Measurements from ENCODE around the gene ARID5B. TPM values are rescaled to one million over a fixed set of nuclear protein-coding genes. Genes with fewer than 3 reads are reported as not detected.

Gene ARID5B
- polyA plus RNA-seq, 1 of the 3 experiments (the other 2 are of a cell fraction): 10.9 TPM

- POLR2A ChIA-PET: no interaction called here
- Histone ChIP-seq H3K9me3 (no peaks in the 10 kb centered on the region), H4K20me1 (ENCODE audit: insufficient read depth) (no peaks in the 10 kb centered on the region; the same call in 1 of the 2 replicates), H3K4me3 (ENCODE audit: low read depth in 2 of 2, low read length in 1 of 2) (peak overlapping the region; percentile 31 to 41; a peak in 3 of 4 replicates), H3K27ac (ENCODE audit: low read depth in 2 of 2, low read length in 1 of 2) (peak overlapping the region; percentile 84 to 97), H3K4me2 (peak overlapping the region; percentile 84), H3K4me1 (ENCODE audit: control insufficient read depth in 1 of 2, insufficient read depth in 2 of 2, low read depth in 1 of 2, low read length in 1 of 2) (peaks cover 34 to 61% of the 10 kb centered on the region in 2 experiments; a peak in 3 of 4 replicates), H3K9me2 (no peaks in the 10 kb centered on the region), H3K9ac (peak overlapping the region; percentile 81), H3K36me3 (replicated peaks in 1 of 2; ENCODE audit: control insufficient read depth in 1 of 2, insufficient read depth in 2 of 2, low read length in 1 of 2) (peaks cover 0 to 3% of the 10 kb centered on the region in 2 experiments), H2AFZ (ENCODE audit: low read depth) (no peak overlapping the region), H3F3A (replicated peaks; ENCODE audit: insufficient read depth) (peaks cover 40% of the 10 kb centered on the region), H3K27me3 (ENCODE audit: insufficient read depth) (no peaks in the 10 kb centered on the region), H3K79me2 (ENCODE audit: insufficient read depth) (peaks cover 72% of the 10 kb centered on the region)
- no peak for DNase-seq
- WGBS (ENCODE audit: low lambda C conversion rate): 29% methylated on average over 12 of the region's 12 CpGs
- CTCF ChIA-PET: interaction anchor here (0.7 to 5.9 kb wide), 5 partner anchors 8 to 202 kb away, joined by 3 to 49 read pairs (median 4); no protein-coding TSS in a partner anchor
- TF ChIP-seq SIN3A (IDR thresholded peaks at IDR 0.05; ENCODE audit: borderline replicate concordance, low read depth, low read length) (no peak), USF1 (IDR thresholded peaks at IDR 0.05; ENCODE audit: borderline replicate concordance, low read depth) (no peak), ZBTB33 (IDR thresholded peaks at IDR 0.05; ENCODE audit: borderline replicate concordance, low read depth) (peak; percentile 80; the same call in 1 of the 2 replicates), TEAD4 (IDR thresholded peaks at IDR 0.05; ENCODE audit: borderline replicate concordance, insufficient read depth) (peak; percentile 71; the same call in 1 of the 2 replicates), CHD2 (IDR thresholded peaks at IDR 0.05; ENCODE audit: low read length, partially characterized antibody) (no peak), MXI1 (IDR thresholded peaks at IDR 0.05; ENCODE audit: low read depth, low read length) (no peak), FOXM1 (IDR thresholded peaks at IDR 0.05; ENCODE audit: low read depth) (peak; percentile 59; the same call in 1 of the 2 replicates), EP300 (IDR thresholded peaks at IDR 0.05; ENCODE audit: borderline replicate concordance in 1 of 2, low read depth in 1 of 2, low read length in 1 of 2) (peak; percentile 12 to 90; a peak in 2 of 4 replicates), FOSL2 (IDR thresholded peaks at IDR 0.05; ENCODE audit: borderline replicate concordance, low read depth) (peak; percentile 79), MAX (IDR thresholded peaks at IDR 0.05; ENCODE audit: low read depth) (peak; percentile 53), RAD21 (IDR thresholded peaks at IDR 0.05; ENCODE audit: low read length) (no peak), CTCF (IDR thresholded peaks at IDR 0.05) (no peak), ELF1 (IDR thresholded peaks at IDR 0.05) (0 out of 2 replicates have a peak, but pooled peaks have one; percentile 18), PBX3 (IDR thresholded peaks at IDR 0.05) (peak; percentile 85), REST (IDR thresholded peaks at IDR 0.05; ENCODE audit: low read depth, low read length) (no peak), FOXJ3 (CRISPR knock-in tag; IDR thresholded peaks at IDR 0.05) (no peak), SMC3 (IDR thresholded peaks at IDR 0.05; ENCODE audit: low read depth, low read length) (0 out of 2 replicates have a peak, but pooled peaks have one; percentile 13), JUND (IDR thresholded peaks at IDR 0.05) (peak; percentile 93), NFIC (IDR thresholded peaks at IDR 0.05; ENCODE audit: borderline replicate concordance) (peak; percentile 84), IRF3 (IDR thresholded peaks at IDR 0.05; ENCODE audit: low read depth, low read length) (no peak), RXRA (IDR thresholded peaks at IDR 0.05; ENCODE audit: borderline replicate concordance, low read depth) (peak; percentile 54)
These were observed 144.4 kb downstream of the ARID5B start for GRCh38 chr10:62045765-62046521.
